22Rv1 (cell line): ENCODE results near the gene ANKIB1.

Experiments used
- ZFX ChIP-seq: fragments of 450-650 bp; IDR thresholded peaks from 2 replicates; pipeline ENCODE4 v1.6.1; 2017; ENCODE audit warnings: antibody characterized with exemption, borderline replicate concordance
- TF ChIP-seq, protein P1 (sequence below): fragments of 450-650 bp; IDR thresholded peaks from 2 replicates; pipeline ENCODE4 v1.5.1; 2017; ENCODE audit warnings: mild to moderate bottlenecking

DNA sequence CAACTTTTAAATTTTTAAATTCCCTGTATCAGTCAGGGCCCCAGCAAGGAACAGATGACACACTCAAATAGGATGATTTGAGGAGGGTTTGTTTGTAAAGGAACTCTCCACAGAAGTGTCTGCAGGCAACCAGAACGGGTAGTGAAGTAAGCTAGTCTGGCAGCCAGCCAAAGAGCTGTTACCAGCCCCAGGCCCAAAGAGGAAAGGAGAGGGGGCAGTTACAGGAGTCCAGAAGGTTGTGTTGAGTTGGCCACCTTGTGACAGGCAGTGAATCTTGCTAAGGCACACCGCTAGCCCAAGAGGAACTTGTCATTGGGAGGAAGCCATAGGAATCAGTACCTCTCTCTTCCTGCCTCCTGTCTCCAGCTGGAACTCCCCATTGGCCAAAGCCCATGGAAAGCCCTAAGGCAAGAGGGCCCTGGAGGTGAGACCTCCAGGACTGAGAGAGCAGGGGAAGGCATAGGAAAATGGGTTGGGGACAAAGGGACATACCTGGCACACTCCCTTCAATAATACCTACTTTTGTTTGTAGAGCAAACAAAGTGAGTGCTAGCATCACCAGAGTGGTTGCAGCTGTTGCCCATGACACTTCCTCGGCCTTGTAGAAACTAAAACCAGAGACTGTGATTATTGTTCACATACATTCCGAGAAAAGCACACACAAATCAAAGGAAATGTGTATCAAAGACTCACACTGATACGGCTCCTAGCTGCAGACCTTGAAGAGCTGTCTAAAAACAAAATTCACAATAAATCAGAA is 176.1 kb downstream of the ANKIB1 start:
- TF ChIP-seq, protein P1, sequence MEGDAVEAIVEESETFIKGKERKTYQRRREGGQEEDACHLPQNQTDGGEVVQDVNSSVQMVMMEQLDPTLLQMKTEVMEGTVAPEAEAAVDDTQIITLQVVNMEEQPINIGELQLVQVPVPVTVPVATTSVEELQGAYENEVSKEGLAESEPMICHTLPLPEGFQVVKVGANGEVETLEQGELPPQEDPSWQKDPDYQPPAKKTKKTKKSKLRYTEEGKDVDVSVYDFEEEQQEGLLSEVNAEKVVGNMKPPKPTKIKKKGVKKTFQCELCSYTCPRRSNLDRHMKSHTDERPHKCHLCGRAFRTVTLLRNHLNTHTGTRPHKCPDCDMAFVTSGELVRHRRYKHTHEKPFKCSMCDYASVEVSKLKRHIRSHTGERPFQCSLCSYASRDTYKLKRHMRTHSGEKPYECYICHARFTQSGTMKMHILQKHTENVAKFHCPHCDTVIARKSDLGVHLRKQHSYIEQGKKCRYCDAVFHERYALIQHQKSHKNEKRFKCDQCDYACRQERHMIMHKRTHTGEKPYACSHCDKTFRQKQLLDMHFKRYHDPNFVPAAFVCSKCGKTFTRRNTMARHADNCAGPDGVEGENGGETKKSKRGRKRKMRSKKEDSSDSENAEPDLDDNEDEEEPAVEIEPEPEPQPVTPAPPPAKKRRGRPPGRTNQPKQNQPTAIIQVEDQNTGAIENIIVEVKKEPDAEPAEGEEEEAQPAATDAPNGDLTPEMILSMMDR = no peak
- TF ChIP-seq ZFX = no peak
